Psoas muscle (tissue), 8 donors: Measurements from ENCODE around the gene BRD7. TPM values are rescaled to one million over a fixed set of nuclear protein-coding genes. Genes with fewer than 3 reads are reported as not detected.
A peak's percentile ranks its signal among the peaks of the same experiment; 100 is the strongest.

Experiments
- ATAC-seq, 4 donors: fragments of 200-7000 bp; cut with Tn5 transposase; one replicate each; pipeline ENCODE4 v1.9.1; 2020; ENCODE audit warnings: moderate library complexity in 3 of 4, mild to moderate bottlenecking in 2 of 4
- DNase-seq, 2 donors: peaks; one replicate each; pipeline ENCODE4 v3.0.0-alpha.2; 2020
- H3K27ac ChIP-seq: fragments of 200-600 bp; one replicate; pipeline ENCODE4 v1.8.0; 2022
- H3K27me3 ChIP-seq, 3 donors: fragments of 200-600 bp in 1 of 3; one replicate each; pipeline versions ENCODE4 v1.6.1 to v1.8.0; 2013 to 2022; ENCODE audit warnings: low read length in 2 of 3, mild to moderate bottlenecking in 2 of 3, moderate library complexity in 1 of 3; ENCODE audit not compliant: insufficient read depth in 3 of 3
- H3K36me3 ChIP-seq, 2 donors: fragments of 200-600 bp in 1 of 2; one replicate each; pipeline versions ENCODE4 v1.6.1 to v1.8.0; 2013 to 2022; ENCODE audit warnings: low read depth in 1 of 2, mild to moderate bottlenecking in 1 of 2, moderate library complexity in 1 of 2; ENCODE audit not compliant: insufficient read depth in 1 of 2
- H3K4me1 ChIP-seq: fragments of 200-600 bp; one replicate; pipeline ENCODE4 v1.8.0; 2022
- H3K4me3 ChIP-seq: fragments of 200-600 bp; one replicate; pipeline ENCODE4 v1.8.0; 2022; ENCODE audit warnings: mild to moderate bottlenecking
- H3K9me3 ChIP-seq: fragments of 200-600 bp; one replicate; pipeline ENCODE4 v1.8.0; 2022
- CTCF ChIP-seq: fragments of 200-600 bp; IDR thresholded peaks from one replicate; pipeline ENCODE4 v1.8.0; 2022; ENCODE audit warnings: antibody characterized with exemption
- WGBS, 3 donors: extraction: QIAGEN DNeasy Blood & Tissue Kit; methylation state at CpG; one replicate each; pipeline versions ENCODE4 v1.1.6 to v1.1.7; 2013; 5-methylcytosine and 5-hydroxymethylcytosine counted together
- intact Hi-C, 2 donors: fragments of 100-400 bp; cut with DNase I; formaldehyde crosslinking; loops; one replicate each; pipeline versions ENCODE4 v1.11.0 to v1.14.2; 2022
- polyA plus RNA-seq, 3 donors: library from polyadenylated mRNA; stranded (reverse); fragments of 200-250 nt; gene quantifications; one replicate each; pipeline ENCODE4 v1.2.3, GENCODE V29; 2013
- total RNA-seq, 4 donors: library from RNA; stranded (reverse); fragmentation: NEBNext Ultra II Directional in 2 of 4; extraction: Animal tissue kit (Norgen Biotek cat#: 25700) in 2 of 4; gene quantifications; one replicate each; pipeline versions ENCODE4 v1.2.1 to v1.2.4, GENCODE V29; 2021 to 2023
- donor health status: healthy with polysubstance abuse.
- donor health status: DM: no; HTN: no; CAD: no; lungs with moderate emphysema.
- donor health status: Bipolar disorder and iron deficiency.
- donor health status: healthy.
- donor health status: DM: yes; HTN: yes; CAD: no.
- donor health status: DM: no; HTN: no; CAD: no.
- donor health status: DM: no; HTN: no; CAD: no.
- donor health status: DM: yes; HTN: yes; CAD: no.

Gene BRD7
- total and polyA plus RNA-seq, 7 donors = 32.4 to 77.1 (median 49.1) TPM

GRCh38 chr16:50332599-50332998 is 36.2 kb downstream of the BRD7 start:
- Histone ChIP-seq H3K36me3 (peaks cover 5 to 57% of the 10 kb centered on the region in 2 donors), H3K9me3 (no peaks in the 10 kb centered on the region), H3K4me1 (peaks cover 17% of the 10 kb centered on the region), H3K27ac (no peak overlapping the region), H3K4me3 (no peak overlapping the region), H3K27me3 (no peaks in the 10 kb centered on the region)
- peak in 1 of 4 donors; percentile 17 for ATAC-seq
- intact Hi-C loops = no loop called here
- TF ChIP-seq CTCF = no peak
- no peak for DNase-seq
- WGBS, 3 donors = 94 to 97% (median 96%) methylated on average over 3 of the region's 3 CpGs

- Histone ChIP-seq H3K36me3 (peaks cover 5 to 67% of the 10 kb centered on the region in 2 donors), H3K4me1 (peaks cover 13% of the 10 kb centered on the region), H3K27ac (no peak overlapping the region), H3K4me3 (no peak overlapping the region), H3K9me3 (no peaks in the 10 kb centered on the region), H3K27me3 (no peaks in the 10 kb centered on the region)
- ATAC-seq = no peak
- no peak for TF ChIP-seq CTCF
- WGBS, 3 donors = 72 to 99% (median 84%) methylated on average over 5 of the region's 5 CpGs
- intact Hi-C loops = no loop called here
- DNase-seq = no peak
Observed at GRCh38 chr16:50331570-50331969, 37.2 kb downstream of the BRD7 start.

- 61 to 78% (median 74%) methylated on average over 11 of the region's 11 CpGs for WGBS, 3 donors
- DNase-seq = peak in 1 of 2 donors; percentile 15
- intact Hi-C loops = loop anchor here in 1 of 2 donors (10.0 kb wide), 1 partner anchor 115 kb away; no protein-coding TSS in a partner anchor
- Histone ChIP-seq H3K27ac (no peak overlapping the region), H3K9me3 (no peaks in the 10 kb centered on the region), H3K36me3 (peaks cover 7 to 74% of the 10 kb centered on the region in 2 donors), H3K27me3 (no peaks in the 10 kb centered on the region), H3K4me3 (no peak overlapping the region), H3K4me1 (peaks cover 13% of the 10 kb centered on the region)
- no peak for ATAC-seq
- TF ChIP-seq CTCF = no peak
Observed at GRCh38 chr16:50329446-50330189, 39.2 kb downstream of the BRD7 start.

GRCh38 chr16:50326835-50327465 is 41.8 kb downstream of the BRD7 start:
- H3K27me3 ChIP-seq = no peaks in the 10 kb centered on the region
- TF ChIP-seq CTCF = peak; percentile 37
- H3K36me3 ChIP-seq = peaks cover 7 to 75% of the 10 kb centered on the region in 2 donors
- H3K4me1 ChIP-seq = peaks cover 8% of the 10 kb centered on the region
- intact Hi-C loops = loop anchor here in 1 of 2 donors (10.0 kb wide), 1 partner anchor 112 kb away; no protein-coding TSS in a partner anchor
- ATAC-seq (peak; percentile 25 to 54 (median 51)), DNase-seq (peak in 1 of 2 donors; percentile 24)
- H3K27ac ChIP-seq = no peak overlapping the region
- no peak overlapping the region for H3K4me3 ChIP-seq
- H3K9me3 ChIP-seq = no peaks in the 10 kb centered on the region
- 51 to 69% (median 55%) methylated on average over 7 of the region's 7 CpGs for WGBS, 3 donors
